GM23338 (cell line): ENCODE data around the gene PDE4D. TPM values are rescaled to one million over a fixed set of nuclear protein-coding genes. Genes with fewer than 3 reads are reported as not detected.

Experiments used
- ATAC-seq: fragments of 200-7000 bp; cut with Tn5 transposase; 3 replicates; pipeline ENCODE4 v1.9.1; 2020
- DNase-seq: peaks from one replicate; pipeline ENCODE4 v3.0.0-alpha.2; 2015; ENCODE audit warnings: low spot score
- H2AFZ ChIP-seq: fragments of 200-600 bp; sonication (generic); 2 replicates; pipeline ENCODE4 v1.8.0; 2016; ENCODE audit warnings: antibody characterized with exemption, mild to moderate bottlenecking, moderate library complexity
- H3F3A ChIP-seq: fragments of 200-600 bp; sonication (generic); replicated peaks from 2 replicates; pipeline ENCODE4 v1.8.0; 2017; ENCODE audit warnings: antibody characterized with exemption, mixed run types, low read depth
- H3K27ac ChIP-seq: fragments of 200-600 bp; sonication (generic); 2 replicates; pipeline ENCODE4 v1.6.1; 2016; ENCODE audit warnings: low read depth
- H3K27me3 ChIP-seq: fragments of 200-600 bp; sonication (generic); 2 replicates; pipeline ENCODE4 v1.8.0; 2016; ENCODE audit warnings: mild to moderate bottlenecking, mixed run types, moderate library complexity; ENCODE audit not compliant: insufficient read depth
- H3K36me3 ChIP-seq: fragments of 200-600 bp; sonication (generic); 2 replicates; pipeline ENCODE4 v1.8.0; 2016; ENCODE audit warnings: mild to moderate bottlenecking; ENCODE audit not compliant: insufficient read depth
- H3K4me1 ChIP-seq: fragments of 200-600 bp; sonication (generic); 2 replicates; pipeline ENCODE4 v1.8.0; 2016; ENCODE audit warnings: mild to moderate bottlenecking, moderate library complexity; ENCODE audit not compliant: insufficient read depth
- H3K4me2 ChIP-seq: fragments of 200-600 bp; sonication (generic); 2 replicates; pipeline ENCODE4 v1.7.1; 2017; ENCODE audit warnings: mixed run types
- H3K4me3 ChIP-seq: fragments of 200-600 bp; sonication (generic); 2 replicates; pipeline ENCODE4 v1.6.1; 2016; ENCODE audit warnings: mixed run types
- H3K79me2 ChIP-seq: fragments of 200-600 bp; sonication (generic); replicated peaks from 2 replicates; pipeline ENCODE4 v1.8.0; 2017; ENCODE audit warnings: mild to moderate bottlenecking; ENCODE audit not compliant: insufficient read depth
- H3K9me2 ChIP-seq: fragments of 200-600 bp; sonication (generic); 2 replicates; pipeline ENCODE4 v1.8.0; 2017; ENCODE audit not compliant: insufficient read depth
- H4K20me1 ChIP-seq: fragments of 200-600 bp; sonication (generic); replicated peaks from 2 replicates; pipeline ENCODE4 v1.8.0; 2017; ENCODE audit warnings: mild to moderate bottlenecking; ENCODE audit not compliant: insufficient read depth
- H3K27ac Mint-ChIP-seq: 2 replicates; pipeline ENCODE4 v1.8.0; 2020; ENCODE audit warnings: inconsistent platforms, mild to moderate bottlenecking, moderate library complexity, mixed read lengths
- H3K27me3 Mint-ChIP-seq: 3 replicates; pipeline ENCODE4 v1.8.0; 2022; ENCODE audit warnings: low read depth, mild to moderate bottlenecking, moderate library complexity, mixed read lengths, inconsistent platforms; ENCODE audit not compliant: insufficient read depth, poor library complexity
- H3K36me3 Mint-ChIP-seq: 3 replicates; pipeline ENCODE4 v1.8.0; 2021; ENCODE audit warnings: low read depth, mild to moderate bottlenecking, inconsistent platforms, moderate library complexity, mixed read lengths
- H3K4me1 Mint-ChIP-seq: 3 replicates; pipeline ENCODE4 v1.8.0; 2020; ENCODE audit warnings: mild to moderate bottlenecking, inconsistent platforms, mixed read lengths
- H3K4me3 Mint-ChIP-seq: 3 replicates; pipeline ENCODE4 v1.8.0; 2021; ENCODE audit warnings: moderate library complexity, mild to moderate bottlenecking, inconsistent platforms, mixed read lengths
- H3K9me3 Mint-ChIP-seq: 3 replicates; pipeline ENCODE4 v1.8.0; 2020; ENCODE audit warnings: moderate library complexity, mild to moderate bottlenecking, inconsistent platforms, mixed read lengths
- CREB1 ChIP-seq: fragments of 250-450 bp; sonication (Bioruptor Pico); IDR thresholded peaks from 2 replicates; pipeline ENCODE4 v1.5.0; 2020; ENCODE audit warnings: low read depth, mild to moderate bottlenecking, moderate library complexity
- ETS1 ChIP-seq: IDR thresholded peaks from 2 replicates; pipeline ENCODE4 v1.6.1; 2016; ENCODE audit warnings: antibody characterized with exemption
- EZH2 ChIP-seq: fragments of 200-600 bp; sonication (generic); IDR thresholded peaks from one replicate; pipeline ENCODE4 v1.8.0; 2017; ENCODE audit warnings: antibody characterized with exemption, mild to moderate bottlenecking, low read depth; ENCODE audit not compliant: unreplicated experiment
- NANOG ChIP-seq: IDR thresholded peaks from 2 replicates; pipeline ENCODE4 v1.6.1; 2016; ENCODE audit warnings: antibody characterized with exemption, borderline replicate concordance
- STAT1 ChIP-seq: IDR thresholded peaks from one replicate; pipeline ENCODE4 v1.6.1; 2016; ENCODE audit warnings: antibody characterized with exemption; ENCODE audit not compliant: unreplicated experiment
- ZNF114 ChIP-seq: fragments of 250-450 bp; sonication (Bioruptor Pico); IDR thresholded peaks from 2 replicates; pipeline ENCODE4 v1.5.0; 2020; ENCODE audit warnings: mild to moderate bottlenecking, moderate library complexity
- ZNF331 ChIP-seq: fragments of 250-450 bp; sonication (Bioruptor Pico); IDR thresholded peaks from 2 replicates; pipeline ENCODE4 v1.5.0; 2020; ENCODE audit warnings: low read depth, mild to moderate bottlenecking, moderate library complexity
- polyA plus RNA-seq: library from polyadenylated mRNA; unstranded; fragments of >200 nt; fragmentation: Nextera tagmentation; extraction: Ambion mirVana; gene quantifications from 2 replicates; pipeline ENCODE4 v1.2.1, GENCODE V29; 2016
- total RNA-seq: library from RNA; depleted of rRNA; stranded (reverse); fragments of >200 nt; shearing (Covaris generic); gene quantifications from 2 replicates; pipeline ENCODE4 v1.2.3, GENCODE V29; 2014
- TF ChIP-seq, protein P1 (sequence below), 2 experiments: fragments of 200-600 bp in 1 of 2; sonication (generic) in 1 of 2; conservative IDR thresholded peaks; 2 replicates each; pipeline versions ENCODE4 v1.5.1 to v1.6.1; 2016 to 2017; ENCODE audit warnings: antibody characterized with exemption in 2 of 2, low read depth in 2 of 2, mild to moderate bottlenecking in 2 of 2, moderate library complexity in 1 of 2
- TF ChIP-seq, protein P2 (sequence below): fragments of 250-450 bp; sonication (Bioruptor Pico); IDR thresholded peaks from 2 replicates; pipeline ENCODE4 v1.5.0; 2020; ENCODE audit warnings: mild to moderate bottlenecking, moderate library complexity
- TF ChIP-seq, protein P3 (sequence below): IDR thresholded peaks from one replicate; pipeline ENCODE4 v1.6.1; 2018; ENCODE audit warnings: antibody characterized with exemption; ENCODE audit not compliant: unreplicated experiment

The PDE4D gene
- total and polyA plus RNA-seq, 2 experiments from 2014 or later, result 2.1 to 4.7 TPM

DNA sequence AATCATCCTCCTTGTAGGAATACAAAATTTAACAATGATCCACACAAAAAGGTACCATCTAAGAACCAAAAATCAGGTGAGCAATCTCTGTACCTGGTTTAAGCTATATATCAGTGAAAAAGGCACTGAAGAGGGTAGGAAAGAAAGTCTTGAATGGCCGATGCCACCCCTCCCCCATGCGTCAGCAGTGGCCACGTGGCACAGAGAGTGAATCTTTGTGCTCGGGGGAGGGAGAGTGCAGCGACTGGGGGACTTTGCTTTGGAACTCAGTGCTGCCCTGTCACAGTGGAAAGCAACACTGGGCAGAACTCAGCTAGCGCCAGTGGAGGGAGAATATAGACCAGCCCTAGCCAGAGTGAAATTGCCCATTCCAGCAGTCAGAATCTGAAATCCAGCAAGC lies 28.3 kb upstream of the PDE4D start (continued):
- TF ChIP-seq ZNF114 (CRISPR knock-in tag), result no peak
- no peak for TF ChIP-seq STAT1

GRCh38 chr5:59919484-59919883 lies 26.0 kb upstream of the PDE4D start:
- Mint-ChIP-seq H3K27me3 (peaks cover 2% of the 10 kb centered on the region), H3K4me3 (no peak overlapping the region), H3K36me3 (no peaks in the 10 kb centered on the region), H3K9me3 (no peaks in the 10 kb centered on the region), H3K4me1 (peaks cover 11% of the 10 kb centered on the region), H3K27ac (no peak overlapping the region)
- TF ChIP-seq ETS1, result no peak
- TF ChIP-seq, protein P1, sequence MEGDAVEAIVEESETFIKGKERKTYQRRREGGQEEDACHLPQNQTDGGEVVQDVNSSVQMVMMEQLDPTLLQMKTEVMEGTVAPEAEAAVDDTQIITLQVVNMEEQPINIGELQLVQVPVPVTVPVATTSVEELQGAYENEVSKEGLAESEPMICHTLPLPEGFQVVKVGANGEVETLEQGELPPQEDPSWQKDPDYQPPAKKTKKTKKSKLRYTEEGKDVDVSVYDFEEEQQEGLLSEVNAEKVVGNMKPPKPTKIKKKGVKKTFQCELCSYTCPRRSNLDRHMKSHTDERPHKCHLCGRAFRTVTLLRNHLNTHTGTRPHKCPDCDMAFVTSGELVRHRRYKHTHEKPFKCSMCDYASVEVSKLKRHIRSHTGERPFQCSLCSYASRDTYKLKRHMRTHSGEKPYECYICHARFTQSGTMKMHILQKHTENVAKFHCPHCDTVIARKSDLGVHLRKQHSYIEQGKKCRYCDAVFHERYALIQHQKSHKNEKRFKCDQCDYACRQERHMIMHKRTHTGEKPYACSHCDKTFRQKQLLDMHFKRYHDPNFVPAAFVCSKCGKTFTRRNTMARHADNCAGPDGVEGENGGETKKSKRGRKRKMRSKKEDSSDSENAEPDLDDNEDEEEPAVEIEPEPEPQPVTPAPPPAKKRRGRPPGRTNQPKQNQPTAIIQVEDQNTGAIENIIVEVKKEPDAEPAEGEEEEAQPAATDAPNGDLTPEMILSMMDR (conservative IDR thresholded peaks at IDR 0.05; ENCODE audit: low read depth in 2 of 2), result no peak
- TF ChIP-seq ZNF331 (CRISPR knock-in tag), result no peak
- TF ChIP-seq, protein P2, sequence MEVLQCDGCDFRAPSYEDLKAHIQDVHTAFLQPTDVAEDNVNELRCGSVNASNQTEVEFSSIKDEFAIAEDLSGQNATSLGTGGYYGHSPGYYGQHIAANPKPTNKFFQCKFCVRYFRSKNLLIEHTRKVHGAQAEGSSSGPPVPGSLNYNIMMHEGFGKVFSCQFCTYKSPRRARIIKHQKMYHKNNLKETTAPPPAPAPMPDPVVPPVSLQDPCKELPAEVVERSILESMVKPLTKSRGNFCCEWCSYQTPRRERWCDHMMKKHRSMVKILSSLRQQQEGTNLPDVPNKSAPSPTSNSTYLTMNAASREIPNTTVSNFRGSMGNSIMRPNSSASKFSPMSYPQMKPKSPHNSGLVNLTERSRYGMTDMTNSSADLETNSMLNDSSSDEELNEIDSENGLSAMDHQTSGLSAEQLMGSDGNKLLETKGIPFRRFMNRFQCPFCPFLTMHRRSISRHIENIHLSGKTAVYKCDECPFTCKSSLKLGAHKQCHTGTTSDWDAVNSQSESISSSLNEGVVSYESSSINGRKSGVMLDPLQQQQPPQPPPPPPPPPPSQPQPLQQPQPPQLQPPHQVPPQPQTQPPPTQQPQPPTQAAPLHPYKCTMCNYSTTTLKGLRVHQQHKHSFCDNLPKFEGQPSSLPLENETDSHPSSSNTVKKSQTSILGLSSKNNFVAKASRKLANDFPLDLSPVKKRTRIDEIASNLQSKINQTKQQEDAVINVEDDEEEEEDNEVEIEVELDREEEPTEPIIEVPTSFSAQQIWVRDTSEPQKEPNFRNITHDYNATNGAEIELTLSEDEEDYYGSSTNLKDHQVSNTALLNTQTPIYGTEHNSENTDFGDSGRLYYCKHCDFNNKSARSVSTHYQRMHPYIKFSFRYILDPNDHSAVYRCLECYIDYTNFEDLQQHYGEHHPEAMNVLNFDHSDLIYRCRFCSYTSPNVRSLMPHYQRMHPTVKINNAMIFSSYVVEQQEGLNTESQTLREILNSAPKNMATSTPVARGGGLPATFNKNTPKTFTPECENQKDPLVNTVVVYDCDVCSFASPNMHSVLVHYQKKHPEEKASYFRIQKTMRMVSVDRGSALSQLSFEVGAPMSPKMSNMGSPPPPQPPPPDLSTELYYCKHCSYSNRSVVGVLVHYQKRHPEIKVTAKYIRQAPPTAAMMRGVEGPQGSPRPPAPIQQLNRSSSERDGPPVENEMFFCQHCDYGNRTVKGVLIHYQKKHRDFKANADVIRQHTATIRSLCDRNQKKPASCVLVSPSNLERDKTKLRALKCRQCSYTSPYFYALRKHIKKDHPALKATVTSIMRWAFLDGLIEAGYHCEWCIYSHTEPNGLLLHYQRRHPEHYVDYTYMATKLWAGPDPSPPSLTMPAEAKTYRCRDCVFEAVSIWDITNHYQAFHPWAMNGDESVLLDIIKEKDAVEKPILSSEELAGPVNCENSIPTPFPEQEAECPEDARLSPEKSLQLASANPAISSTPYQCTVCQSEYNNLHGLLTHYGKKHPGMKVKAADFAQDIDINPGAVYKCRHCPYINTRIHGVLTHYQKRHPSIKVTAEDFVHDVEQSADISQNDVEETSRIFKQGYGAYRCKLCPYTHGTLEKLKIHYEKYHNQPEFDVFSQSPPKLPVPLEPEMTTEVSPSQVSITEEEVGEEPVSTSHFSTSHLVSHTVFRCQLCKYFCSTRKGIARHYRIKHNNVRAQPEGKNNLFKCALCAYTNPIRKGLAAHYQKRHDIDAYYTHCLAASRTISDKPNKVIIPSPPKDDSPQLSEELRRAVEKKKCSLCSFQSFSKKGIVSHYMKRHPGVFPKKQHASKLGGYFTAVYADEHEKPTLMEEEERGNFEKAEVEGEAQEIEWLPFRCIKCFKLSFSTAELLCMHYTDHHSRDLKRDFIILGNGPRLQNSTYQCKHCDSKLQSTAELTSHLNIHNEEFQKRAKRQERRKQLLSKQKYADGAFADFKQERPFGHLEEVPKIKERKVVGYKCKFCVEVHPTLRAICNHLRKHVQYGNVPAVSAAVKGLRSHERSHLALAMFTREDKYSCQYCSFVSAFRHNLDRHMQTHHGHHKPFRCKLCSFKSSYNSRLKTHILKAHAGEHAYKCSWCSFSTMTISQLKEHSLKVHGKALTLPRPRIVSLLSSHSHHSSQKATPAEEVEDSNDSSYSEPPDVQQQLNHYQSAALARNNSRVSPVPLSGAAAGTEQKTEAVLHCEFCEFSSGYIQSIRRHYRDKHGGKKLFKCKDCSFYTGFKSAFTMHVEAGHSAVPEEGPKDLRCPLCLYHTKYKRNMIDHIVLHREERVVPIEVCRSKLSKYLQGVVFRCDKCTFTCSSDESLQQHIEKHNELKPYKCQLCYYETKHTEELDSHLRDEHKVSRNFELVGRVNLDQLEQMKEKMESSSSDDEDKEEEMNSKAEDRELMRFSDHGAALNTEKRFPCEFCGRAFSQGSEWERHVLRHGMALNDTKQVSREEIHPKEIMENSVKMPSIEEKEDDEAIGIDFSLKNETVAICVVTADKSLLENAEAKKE (CRISPR knock-in tag), result no peak
- no peak for TF ChIP-seq EZH2
- TF ChIP-seq ZNF114 (CRISPR knock-in tag), result no peak
- no peak for TF ChIP-seq CREB1 (CRISPR knock-in tag)
- no peak for TF ChIP-seq NANOG
- TF ChIP-seq STAT1, result no peak
- TF ChIP-seq, protein P3, sequence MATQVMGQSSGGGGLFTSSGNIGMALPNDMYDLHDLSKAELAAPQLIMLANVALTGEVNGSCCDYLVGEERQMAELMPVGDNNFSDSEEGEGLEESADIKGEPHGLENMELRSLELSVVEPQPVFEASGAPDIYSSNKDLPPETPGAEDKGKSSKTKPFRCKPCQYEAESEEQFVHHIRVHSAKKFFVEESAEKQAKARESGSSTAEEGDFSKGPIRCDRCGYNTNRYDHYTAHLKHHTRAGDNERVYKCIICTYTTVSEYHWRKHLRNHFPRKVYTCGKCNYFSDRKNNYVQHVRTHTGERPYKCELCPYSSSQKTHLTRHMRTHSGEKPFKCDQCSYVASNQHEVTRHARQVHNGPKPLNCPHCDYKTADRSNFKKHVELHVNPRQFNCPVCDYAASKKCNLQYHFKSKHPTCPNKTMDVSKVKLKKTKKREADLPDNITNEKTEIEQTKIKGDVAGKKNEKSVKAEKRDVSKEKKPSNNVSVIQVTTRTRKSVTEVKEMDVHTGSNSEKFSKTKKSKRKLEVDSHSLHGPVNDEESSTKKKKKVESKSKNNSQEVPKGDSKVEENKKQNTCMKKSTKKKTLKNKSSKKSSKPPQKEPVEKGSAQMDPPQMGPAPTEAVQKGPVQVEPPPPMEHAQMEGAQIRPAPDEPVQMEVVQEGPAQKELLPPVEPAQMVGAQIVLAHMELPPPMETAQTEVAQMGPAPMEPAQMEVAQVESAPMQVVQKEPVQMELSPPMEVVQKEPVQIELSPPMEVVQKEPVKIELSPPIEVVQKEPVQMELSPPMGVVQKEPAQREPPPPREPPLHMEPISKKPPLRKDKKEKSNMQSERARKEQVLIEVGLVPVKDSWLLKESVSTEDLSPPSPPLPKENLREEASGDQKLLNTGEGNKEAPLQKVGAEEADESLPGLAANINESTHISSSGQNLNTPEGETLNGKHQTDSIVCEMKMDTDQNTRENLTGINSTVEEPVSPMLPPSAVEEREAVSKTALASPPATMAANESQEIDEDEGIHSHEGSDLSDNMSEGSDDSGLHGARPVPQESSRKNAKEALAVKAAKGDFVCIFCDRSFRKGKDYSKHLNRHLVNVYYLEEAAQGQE, result no peak
- H3K27me3 ChIP-seq, result no peaks in the 10 kb centered on the region
- no peaks in the 10 kb centered on the region for H3F3A ChIP-seq
- peaks cover 3% of the 10 kb centered on the region; the same call in 1 of the 2 replicates for H3K9me2 ChIP-seq
- H3K4me1 ChIP-seq, result peaks cover 6% of the 10 kb centered on the region
- no peak overlapping the region for H3K27ac ChIP-seq
- no peaks in the 10 kb centered on the region for H3K36me3 ChIP-seq
- DNase-seq (no peak), ATAC-seq (no peak)
- H3K79me2 ChIP-seq, result no peaks in the 10 kb centered on the region
- H3K4me3 ChIP-seq, result no peak overlapping the region
- H2AFZ ChIP-seq, result no peak overlapping the region
- H3K4me2 ChIP-seq, result no peak overlapping the region
- H4K20me1 ChIP-seq, result no peaks in the 10 kb centered on the region
